ENCODE measurements around the gene UCHL5. TPM values are rescaled to one million over a fixed set of nuclear protein-coding genes. Genes with fewer than 3 reads are reported as not detected.

Gene UCHL5
- total RNA-seq, 1 donor from 2014 or later, result 97.2 TPM

GRCh38 chr1:192962901-192963300 lies 96.3 kb downstream of the UCHL5 start:
- no peak for DNase-seq
- no peak overlapping the region for H3K4me3 Mint-ChIP-seq
- H3K27ac Mint-ChIP-seq, result no peak overlapping the region
- no peaks in the 10 kb centered on the region for H3K36me3 Mint-ChIP-seq (ENCODE audit: low read depth)
- no peaks in the 10 kb centered on the region for H3K27me3 Mint-ChIP-seq
- no peaks in the 10 kb centered on the region for H3K9me3 Mint-ChIP-seq
- intact Hi-C loops (cut with micrococcal nuclease), result no loop called here
- no peaks in the 10 kb centered on the region for H3K4me1 Mint-ChIP-seq

Other genes starting within 250 kb of the UCHL5 start
- gene RO60, start 252 bp upstream of the UCHL5 start, total RNA-seq, result 70.2 and 70.9 TPM in 2 replicates
- gene GLRX2, start 46.1 kb upstream of the UCHL5 start, total RNA-seq, result 29.4 and 32.6 TPM in 2 replicates
- gene CDC73, start 62.7 kb upstream of the UCHL5 start, total RNA-seq, result 55.2 and 56.0 TPM in 2 replicates
- 0.05 and 0.09 TPM in 2 replicates for gene B3GALT2, start 127.3 kb upstream of the UCHL5 start, total RNA-seq

Data from activated CD4-positive, alpha-beta T cell treated with anti-CD3 and anti-CD28 coated beads, Interleukin-2, amount 10 ng/mL, durations not matched to agents 24 days and 14 days (primary cell).